DND-41 (cell line): Measurements from ENCODE around the gene EVA1C.

Source experiments
- CTCF ChIP-seq: IDR thresholded peaks from 2 replicates; pipeline ENCODE4 v1.5.1; 2012; ENCODE audit warnings: borderline replicate concordance, low read length, moderate library complexity, mild to moderate bottlenecking; ENCODE audit not compliant: poor library complexity, severe bottlenecking; ENCODE audit errors: extremely low read depth
- EZH2 ChIP-seq: IDR thresholded peaks from 3 replicates; pipeline ENCODE4 v1.6.1; 2012; ENCODE audit warnings: borderline replicate concordance, low read depth, mild to moderate bottlenecking, moderate library complexity, low read length, inconsistent platforms; ENCODE audit not compliant: severe bottlenecking

- TF ChIP-seq CTCF, result no peak
- TF ChIP-seq EZH2, result no peak
Observed at GRCh38 chr21:32523988-32524719, 111.6 kb downstream of the EVA1C start.
